Measurements from ENCODE around the gene CDC42BPA.
"Not testable (repeated sequence)": the region's sequence is repeated elsewhere in the genome, so short reads cannot be mapped to it uniquely, and the experiment has no call there.

The CDC42BPA gene

DNA sequence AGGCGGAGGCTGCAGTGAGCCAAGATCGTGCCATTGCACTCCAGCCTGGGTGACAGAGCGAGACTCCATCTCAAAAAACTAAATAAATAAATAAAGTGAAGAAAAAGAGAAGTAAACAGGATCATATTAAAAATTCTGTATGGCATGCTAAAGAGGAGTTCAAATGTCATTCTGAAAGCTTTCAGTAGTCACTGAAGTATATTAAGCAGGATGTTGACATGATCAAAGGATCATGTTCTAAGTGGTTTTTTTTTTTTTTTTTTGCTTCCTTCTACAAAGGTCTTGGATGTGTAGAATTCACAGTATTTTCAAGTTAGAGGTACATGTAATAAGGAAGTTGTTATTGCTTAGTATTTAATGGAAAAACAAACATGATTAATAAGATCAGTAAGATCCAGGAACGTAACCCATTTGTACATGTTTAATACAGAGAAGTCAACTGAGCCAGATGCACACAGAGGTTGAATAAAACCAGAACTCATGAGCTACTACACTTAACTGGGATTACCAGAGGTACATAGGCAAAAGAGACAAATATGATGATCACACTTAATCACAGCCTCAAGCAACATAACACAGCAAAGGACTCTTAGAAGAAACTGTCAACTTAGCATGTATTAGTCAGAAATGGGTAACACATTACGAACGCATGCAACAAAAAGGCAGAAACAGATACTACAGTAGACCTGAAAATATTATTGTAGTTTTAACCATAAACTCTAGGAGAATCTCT is 12.2 kb downstream of the CDC42BPA start:
- no peak for DNase-seq

DNA sequence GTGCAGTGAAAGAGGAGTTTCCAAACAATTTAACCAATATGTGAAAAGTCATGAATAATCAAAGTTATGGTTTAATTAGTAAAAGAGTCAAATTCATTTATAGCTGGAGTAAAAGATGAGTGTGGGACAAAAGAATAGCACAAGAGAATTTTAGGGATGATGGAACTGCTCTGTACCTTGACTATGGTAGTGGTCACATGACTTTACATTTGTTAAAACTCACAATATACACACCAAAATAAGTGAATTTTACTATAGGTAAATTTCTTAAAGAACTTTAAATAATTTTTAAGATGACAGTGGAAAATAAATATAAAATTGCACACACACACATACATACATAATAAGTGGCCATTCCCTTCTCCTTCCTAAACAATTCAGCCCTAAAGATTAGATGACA is 13.6 kb downstream of the CDC42BPA start:
- DNase-seq: no peak

DNA sequence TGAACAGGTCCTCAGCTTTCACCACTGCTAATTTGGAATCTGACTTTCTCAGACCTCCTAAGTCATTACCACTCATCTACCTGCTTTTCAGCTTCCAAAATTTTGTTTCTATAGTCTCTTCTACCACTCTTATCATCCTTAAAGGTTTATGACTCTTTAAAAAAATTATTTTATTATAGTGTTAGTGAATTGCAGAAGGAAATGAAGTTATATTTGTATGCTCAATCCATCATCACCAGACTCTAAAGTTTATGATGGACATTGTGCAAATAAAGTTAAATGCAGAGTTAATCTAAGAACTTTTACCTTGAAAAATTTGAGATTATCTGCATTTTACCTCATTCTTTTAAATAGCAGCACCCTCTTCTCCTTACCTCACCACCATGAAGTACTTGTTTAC is 14.6 kb downstream of the CDC42BPA start:
- DNase-seq: no peak

DNA sequence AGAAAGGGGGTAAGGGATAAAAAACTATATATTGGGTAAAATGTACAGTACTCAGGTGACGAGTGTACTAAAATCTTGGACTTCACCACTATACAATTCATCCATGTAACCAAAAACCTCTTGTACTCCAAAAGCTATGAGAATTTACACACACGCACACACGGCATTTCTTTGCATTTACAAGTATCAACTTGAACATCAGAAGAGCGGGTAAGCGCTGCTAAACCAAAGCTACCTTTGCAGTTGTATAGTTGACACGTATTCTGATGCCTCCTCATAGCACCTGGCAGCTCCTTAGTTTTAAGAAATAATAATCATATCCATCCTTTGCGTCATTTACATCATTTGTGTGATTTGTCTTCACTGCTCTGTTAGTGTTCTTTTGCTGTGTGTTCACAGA is 17.6 kb downstream of the CDC42BPA start:
- DNase-seq: no peak

DNA sequence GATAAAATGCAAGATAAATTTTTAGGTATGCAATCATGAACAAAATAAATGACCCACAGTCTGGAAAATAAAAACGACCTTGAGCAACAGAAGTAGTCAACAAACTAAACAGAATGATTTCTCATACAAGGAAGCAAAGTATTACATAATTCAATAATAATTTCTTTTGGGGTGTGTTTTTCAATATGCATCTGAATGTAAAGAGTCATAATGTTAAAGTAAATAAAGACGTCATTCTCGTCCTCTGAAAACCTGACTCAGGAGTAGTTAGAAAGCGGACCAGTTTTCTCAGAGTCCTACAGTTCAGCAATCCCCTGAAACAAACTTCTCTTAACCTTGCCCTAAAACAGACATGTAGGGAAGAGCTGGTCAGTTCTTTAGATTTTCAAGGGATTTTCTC is 18.6 kb downstream of the CDC42BPA start:
- no peak for DNase-seq

DNA sequence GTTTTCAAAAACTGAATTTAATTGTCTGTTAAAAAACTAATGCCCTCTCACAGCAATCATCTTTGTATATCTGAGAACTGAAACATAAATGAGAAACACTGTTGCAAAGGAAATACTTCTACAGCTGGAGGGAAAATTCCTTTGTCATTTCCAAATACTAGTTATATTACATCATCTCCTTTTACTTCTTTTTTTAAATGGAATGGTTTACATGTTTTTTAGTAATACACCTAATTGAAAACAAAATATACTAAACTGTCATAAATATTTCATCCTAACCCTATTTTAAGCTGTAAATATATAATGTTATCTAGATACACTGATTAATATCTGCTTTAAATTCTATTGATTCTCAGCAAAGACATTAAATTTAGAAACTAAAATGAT is 19.1 kb downstream of the CDC42BPA start:
- no peak for DNase-seq

DNA sequence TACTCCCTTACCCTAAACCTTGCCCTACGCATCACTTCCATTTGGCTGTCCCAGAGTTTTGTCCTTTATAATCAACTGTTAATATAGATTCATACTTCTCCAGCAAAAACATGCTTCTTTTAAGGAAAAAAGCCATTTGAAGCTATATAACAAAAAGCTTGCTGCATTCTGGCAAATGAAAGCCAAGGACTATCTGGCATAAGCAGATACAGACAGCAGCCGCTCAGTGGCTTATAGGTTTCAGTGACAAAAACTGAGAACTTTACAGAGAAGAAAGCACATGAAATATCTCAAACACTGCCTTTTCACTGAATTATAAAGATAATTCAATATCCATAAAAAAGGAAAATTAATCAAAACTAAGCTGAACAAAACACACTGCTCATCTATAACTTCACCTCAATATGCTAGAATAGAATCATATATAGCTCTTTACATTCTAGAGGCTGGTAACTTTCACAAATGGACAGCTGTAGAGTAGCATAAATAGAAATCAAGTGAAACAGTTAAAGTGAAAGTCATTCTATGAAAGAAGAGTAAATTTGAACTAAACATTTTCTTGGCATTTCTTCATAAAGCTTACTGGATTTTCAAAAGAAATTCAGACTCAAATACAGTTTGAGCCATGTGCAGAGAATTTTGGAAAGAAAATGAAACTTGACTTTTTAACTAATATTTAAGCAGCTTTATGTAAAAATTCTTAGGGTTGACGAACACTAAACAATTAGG is 19.6 kb downstream of the CDC42BPA start:
- no peak for DNase-seq

DNA sequence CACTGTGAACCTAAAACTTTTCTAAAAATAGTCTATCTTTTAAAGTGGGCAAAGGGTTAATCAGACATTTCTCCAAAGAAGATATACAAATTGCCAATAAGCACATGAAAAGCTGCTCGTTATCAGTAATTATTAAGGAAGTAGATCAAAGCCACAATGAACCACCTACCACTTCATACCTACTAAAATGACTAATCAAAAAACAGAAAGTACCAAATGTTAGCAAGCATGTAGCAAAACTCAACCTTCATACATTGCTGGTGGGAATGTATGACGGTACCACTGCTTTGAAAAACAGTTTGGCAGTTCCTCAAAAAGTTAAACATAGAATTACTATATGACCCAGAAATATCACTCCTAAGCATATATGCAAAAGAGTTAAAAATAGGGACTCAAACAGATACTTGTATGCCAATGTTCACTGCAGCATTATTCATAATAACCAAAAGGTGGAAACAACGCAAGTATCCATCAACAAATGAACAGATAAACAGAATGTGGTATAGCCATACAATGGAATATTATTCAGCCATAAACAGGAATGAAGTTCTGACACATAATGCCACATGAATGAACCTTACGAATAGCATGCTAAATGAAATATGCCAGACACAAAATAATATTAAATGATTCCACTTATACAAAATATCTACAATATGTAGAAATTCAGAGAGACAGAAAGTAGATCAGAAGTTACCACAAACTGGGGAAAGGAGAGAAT is 21.1 kb downstream of the CDC42BPA start:
- DNase-seq: no peak

DNA sequence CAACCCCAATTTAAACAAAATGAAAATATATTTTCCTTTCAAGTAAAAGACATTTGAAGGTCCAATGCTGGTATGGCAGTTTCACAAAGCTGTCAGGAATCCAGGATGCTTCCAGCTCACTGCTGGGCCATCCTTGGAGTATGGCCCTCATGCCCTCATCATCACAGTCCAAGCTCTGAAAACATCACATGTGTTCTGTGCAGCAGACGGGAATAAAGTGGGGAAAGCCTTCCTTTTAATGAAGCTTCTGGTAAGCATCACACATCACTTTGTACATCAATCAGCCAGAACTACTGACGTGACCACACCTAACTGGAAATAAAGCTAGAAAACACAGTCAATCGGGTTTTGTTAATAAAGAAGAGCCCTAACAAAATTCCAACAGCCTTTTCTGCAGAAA is 22.7 kb downstream of the CDC42BPA start:
- DNase-seq: no peak

DNA sequence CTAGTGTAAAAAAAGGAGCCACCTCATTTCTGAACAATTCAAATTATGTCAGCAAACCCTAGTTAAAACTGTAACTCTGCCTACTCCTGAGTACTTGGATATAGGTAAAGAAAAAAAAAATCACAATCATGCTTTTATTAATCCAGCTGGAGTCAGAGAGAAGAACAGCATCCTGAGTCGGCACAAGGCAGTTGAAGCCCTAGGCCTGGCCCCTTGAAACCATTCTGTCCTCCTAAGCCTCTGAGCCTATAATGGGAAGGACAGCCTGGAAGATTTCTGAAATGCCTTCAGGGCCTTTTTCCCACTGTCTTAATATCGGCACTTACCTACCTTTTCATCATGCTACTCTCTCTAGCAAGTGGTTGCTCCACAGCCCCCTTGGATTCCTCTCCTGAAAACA is 32.5 kb downstream of the CDC42BPA start:
- DNase-seq: no peak

DNA sequence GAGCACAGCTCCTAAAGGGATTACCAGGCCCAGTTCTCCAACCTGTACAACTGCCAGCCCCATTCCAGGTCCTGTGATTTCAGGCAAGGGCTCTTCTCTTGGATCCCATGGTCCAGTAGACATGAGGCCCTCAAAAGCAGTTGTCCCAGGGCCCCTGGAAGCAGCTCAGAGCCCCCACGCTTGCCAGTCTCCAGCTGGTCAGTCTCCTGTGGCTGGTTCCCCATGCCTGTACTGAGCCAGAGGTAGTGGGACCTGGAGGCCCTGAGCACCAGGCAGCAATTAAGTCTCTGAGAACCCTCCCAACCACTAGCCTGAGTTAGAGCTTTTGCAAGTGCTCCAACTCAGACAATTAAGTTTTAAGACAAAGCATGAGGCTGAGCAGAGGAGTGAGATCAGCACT is 36.9 kb downstream of the CDC42BPA start:
- no peak for DNase-seq

DNA sequence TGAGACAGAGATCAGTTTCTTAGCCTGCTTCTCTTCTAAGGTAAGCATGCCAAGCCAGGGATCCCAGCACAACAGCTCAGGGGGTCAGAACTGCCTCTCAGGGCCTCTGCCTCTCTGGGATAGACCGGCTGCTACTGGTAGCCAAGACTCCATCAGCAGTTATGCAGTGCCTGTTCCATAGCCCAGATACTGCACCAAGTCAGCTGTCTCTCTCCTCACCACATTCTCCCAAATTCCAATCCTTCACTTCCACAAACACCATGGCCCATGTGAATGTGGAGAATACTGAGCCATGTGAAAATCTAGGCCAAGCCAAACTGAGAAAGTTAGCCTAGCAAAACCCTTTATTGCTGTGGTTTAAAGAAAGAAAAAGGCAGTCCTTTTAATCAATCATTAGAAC is 37.5 kb downstream of the CDC42BPA start:
- no peak for DNase-seq

DNA sequence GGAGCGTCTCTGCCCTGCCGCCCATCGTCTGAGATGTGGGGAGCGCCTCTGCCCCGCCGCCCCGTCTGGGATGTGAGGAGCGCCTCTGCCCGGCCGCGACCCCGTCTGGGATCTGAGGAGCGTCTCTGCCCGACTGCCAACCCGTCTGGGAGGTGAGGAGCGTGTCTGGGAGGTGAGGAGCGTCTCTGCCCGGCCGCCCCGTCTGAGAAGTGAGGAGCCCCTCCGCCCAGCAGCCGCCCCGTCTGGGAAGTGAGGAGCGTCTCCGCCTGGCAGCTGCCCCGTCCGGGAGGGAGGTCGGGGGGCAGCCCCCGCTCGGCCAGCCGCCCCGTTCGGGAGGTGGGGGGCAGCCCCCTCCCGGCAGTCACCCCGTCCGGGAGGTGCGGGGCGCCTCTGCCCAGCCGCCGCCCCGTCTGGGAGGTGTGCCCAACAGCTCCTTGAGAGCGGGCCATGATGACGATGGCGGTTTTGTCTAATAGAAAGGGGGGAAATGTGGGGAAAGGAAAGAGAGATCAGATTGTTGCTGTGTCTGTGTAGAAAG is 42.1 kb downstream of the CDC42BPA start:
- DNase-seq: not testable (repeated sequence)

DNA sequence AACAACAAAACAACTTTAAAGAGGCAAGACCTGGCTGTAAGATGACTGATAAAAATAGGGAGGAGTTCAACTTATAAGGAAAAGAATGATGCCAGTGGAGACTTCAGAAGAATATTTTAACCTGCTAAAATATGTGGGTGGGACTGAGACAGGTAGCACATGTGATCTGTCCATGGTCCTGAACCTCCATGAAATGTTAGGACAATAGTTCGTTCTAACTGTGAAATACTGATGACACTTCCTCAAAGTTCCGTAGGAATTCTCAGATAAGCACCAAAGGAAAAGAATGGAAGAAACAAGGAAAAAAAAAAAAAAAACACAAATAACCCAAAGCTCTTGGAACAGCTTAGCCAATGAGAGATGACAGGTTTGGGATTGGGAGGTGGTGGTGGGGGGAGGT is 44.7 kb downstream of the CDC42BPA start:
- no peak for DNase-seq

DNA sequence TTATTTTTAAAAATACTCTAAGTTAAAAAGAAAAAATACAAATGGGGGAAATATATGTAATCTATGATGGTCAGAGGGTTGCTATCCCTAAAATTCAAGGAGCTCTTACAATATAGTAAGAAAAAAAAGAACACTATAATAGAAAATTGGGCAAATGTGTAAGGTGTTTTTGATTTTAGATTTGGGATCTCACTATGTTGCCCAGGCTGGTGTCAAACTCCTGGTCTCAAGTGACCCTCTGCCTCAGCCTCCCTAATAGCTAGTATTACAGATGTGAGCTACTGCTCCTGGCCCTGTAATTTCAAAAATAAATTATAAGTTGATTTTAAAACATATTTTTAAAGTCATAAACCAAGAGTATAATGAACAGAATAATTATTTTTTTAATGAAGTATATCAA is 45.9 kb downstream of the CDC42BPA start:
- no peak for DNase-seq

DNA sequence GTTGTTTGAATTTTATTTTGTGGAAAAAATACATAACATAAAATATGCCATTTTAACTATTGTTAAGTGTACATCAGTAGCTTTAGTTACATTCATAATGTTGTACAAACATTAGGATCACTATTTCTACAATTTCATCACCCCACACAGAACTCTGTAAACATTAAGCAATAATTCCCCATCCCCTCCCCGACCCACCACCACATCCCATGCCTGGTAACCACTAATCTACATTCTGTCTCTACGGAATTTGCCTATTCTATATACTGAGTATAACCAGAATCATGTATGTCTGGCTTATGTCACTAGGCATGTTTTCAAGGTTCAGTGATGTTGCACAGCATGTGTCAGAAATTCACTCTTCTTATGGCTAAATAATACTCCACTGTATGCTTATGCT is 47.7 kb downstream of the CDC42BPA start:
- DNase-seq: no peak

DNA sequence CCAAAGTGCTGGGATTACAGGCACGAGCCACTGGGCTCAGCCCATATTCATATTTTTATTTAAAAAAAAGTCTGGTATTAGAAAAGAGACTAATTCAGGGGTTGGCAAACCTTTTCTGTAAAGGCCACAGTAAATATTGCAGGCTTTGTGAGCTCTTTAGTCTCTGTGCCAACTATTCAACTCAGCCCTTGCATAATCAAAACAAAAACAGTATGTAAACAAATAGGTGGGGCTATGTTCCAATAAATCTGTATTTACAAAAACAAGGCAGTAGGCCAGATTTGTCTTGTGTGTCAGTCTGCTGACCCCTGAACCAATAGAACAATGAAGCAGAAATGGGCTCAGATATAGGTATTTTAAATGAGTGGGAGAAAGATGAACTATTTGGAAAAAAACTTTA is 49.3 kb downstream of the CDC42BPA start:
- DNase-seq: no peak

DNA sequence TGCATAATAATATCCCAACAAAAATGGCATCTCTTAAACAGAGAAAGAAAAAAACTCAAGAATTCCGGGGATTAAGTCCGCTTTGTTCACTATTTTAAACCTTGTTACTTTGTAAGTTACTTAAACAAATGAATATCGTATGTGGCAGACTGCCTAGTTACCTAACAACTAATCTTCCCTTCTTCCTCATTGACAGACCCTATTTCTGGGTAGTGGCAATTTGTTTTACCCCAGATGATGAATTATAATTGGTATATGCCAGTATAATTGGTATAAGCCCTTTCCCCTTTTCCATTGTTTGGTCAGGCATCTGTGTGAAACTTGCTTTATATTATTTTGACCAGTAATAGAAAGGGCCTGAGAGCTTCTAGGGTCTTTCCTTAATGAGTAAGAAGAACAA is 52.4 kb downstream of the CDC42BPA start:
- no peak for DNase-seq

DNA sequence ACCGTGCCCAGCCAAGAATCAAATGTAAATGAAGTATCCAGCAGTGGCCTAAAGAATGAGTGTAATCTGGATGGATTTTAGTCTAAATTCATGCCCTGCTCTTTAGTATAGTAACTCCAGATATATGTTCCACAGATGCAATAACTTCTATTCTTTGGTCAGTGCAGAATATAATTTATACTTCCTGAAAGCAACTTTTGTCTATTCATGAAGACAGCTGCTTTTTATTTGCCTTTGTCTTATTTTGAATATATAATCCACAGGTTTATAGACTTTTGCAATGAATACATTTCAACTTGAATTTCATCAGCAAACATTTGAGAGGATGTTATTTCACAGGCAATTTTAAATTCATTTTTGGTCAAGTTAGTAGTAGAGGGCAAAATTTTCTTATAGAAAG is 54.4 kb downstream of the CDC42BPA start:
- no peak for DNase-seq

DNA sequence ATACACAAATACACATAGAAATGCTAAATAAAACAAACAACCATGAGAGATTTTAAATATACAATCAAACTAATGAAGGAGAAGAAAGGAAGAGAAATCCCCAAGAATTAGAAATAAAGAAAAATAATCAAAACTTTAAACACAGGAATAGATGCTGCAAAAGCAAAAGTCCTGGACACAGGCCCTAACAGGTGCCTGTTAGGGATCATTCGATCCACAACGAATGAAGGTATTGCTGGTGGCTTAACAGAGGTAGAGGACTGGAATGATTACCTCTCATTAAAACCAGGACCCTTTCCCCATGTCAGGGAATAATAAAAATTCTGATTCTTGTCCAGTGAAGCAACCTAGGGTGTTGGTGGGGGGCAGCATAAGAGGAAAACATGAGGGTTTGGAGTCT is 56.8 kb downstream of the CDC42BPA start:
- no peak for DNase-seq

DNA sequence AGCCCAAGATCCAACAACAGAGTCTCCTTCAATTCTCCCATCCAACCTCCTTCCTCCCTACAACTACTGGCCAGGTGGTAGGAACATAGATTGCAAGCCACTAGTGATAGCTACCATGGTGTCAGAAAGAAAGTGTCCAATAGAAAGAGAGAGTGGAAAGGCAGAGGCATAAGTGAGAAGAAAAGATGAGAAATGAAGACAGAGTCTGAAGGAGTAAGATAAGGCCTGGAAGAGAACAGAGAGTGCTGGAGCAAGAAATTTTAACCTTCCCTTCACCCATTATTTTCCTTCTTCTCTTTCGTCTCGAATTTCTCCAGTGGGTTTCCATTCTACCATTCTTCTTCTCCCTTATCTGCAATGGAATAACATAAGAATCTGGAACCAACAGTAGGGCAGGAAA is 57.9 kb downstream of the CDC42BPA start:
- DNase-seq: no peak

DNA sequence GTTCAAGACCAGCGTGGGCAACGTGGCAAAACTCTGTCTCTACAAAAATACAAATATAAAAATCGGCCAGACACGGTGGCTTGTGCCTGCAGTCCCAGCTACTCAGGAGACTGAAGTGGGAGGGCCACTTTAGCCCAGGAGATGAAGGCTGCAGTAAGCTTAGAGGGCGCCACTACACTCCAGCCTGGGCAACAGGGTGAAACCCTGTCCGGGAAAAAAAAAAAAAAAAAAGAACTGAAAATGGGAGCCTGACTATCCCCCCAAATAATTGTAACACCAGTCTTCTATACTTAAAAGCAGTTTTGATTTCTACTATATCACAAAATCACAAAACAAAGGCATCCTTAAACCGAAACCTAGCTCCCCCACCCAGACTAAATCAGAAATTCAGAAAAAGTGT is 60.3 kb downstream of the CDC42BPA start:
- DNase-seq: no peak

DNA sequence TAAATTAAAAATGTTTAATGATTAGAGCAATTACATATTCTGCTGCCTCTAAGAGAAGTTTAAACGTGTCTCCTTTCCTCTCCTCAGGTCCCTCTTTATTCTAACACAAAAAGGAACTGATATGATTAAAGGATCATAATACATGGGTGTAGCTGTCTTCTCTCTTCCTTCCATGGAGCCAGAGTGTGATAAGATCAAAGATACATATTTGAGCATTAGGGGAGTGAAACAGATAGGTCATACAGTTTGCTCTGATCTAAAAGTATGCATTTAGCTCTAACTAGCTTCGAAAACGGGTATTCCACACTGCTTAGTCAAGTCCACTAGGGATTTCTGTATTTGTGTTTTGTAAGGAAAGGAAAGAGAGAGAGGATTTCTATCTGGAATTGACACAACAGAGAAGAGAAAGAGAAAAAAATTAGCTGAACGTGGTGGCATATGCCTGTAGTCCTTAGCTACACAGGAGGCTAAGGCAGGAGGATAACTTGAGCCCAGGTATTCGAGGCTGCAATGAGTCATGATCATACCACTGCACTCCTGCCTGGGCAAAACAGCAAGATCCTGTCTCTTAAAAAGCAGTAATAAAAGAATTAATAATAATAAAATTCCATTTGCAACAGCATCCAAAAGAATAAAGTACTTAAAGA is 63.1 kb downstream of the CDC42BPA start:
- DNase-seq: no peak

All from CD4-positive, alpha-beta T cell treated with Interleukin-10 for 1 hour (primary cell).